Endothelial cell of umbilical vein (primary cell): ENCODE data around the gene SLC2A4. TPM values are rescaled to one million over a fixed set of nuclear protein-coding genes. Genes with fewer than 3 reads are reported as not detected.

Experiments
- BruUV-seq: library from RNA; stranded (reverse); fragments of 400-500 nt; replicated peaks from 2 replicates; lab custom pipeline; 2021; lab: Mats Ljungman, UMichigan
- CTCF ChIA-PET: fragments of 300-600, 350-600 bp; sonication (Branson Sonifier 250); formaldehyde crosslinking; loops from one replicate; lab custom pipeline; 2021; ENCODE audit warnings: antibody characterized with exemption, inconsistent platforms; lab: Charles Lee
- POLR2A ChIA-PET: fragments of 300-600, 350-600 bp; sonication (Branson Sonifier 250); formaldehyde crosslinking; loops from one replicate; lab custom pipeline; 2021; ENCODE audit warnings: antibody characterized with exemption, inconsistent platforms; lab: Charles Lee
- DNase-seq: peaks from one replicate; pipeline ENCODE4 v3.0.0-alpha.2; 2011; ENCODE audit warnings: low read depth, low spot score
- FAIRE-seq: peaks from 2 replicates; lab custom pipeline; 2011; peaks lifted over from hg19 to GRCh38; lab: Jason Lieb, UNC
- H2AFZ ChIP-seq: 2 replicates; pipeline ENCODE4 v1.6.0; 2012; ENCODE audit warnings: low read depth, low read length, control low read depth, inconsistent platforms
- H3K27ac ChIP-seq: 2 replicates; pipeline ENCODE4 v1.5.1; 2011; ENCODE audit warnings: low read depth, mild to moderate bottlenecking, control low read depth, low read length, moderate library complexity; ENCODE audit not compliant: insufficient read depth
- H3K27me3 ChIP-seq, 2 experiments: 2 replicates each; pipeline versions ENCODE4 v1.6.0 to v1.6.1; 2011; ENCODE audit warnings: low read length in 2 of 2, mixed read lengths in 1 of 2; ENCODE audit not compliant: control insufficient read depth in 2 of 2, insufficient read depth in 2 of 2
- H3K36me3 ChIP-seq, 2 experiments: 2 replicates in 1 of 2; 3 replicates in 1 of 2; pipeline ENCODE4 v1.5.1; 2011; ENCODE audit warnings: low read length in 2 of 2, mild to moderate bottlenecking in 1 of 2, moderate library complexity in 1 of 2; ENCODE audit not compliant: control insufficient read depth in 2 of 2, insufficient read depth in 2 of 2; ENCODE audit errors: extremely low read depth in 1 of 2
- H3K4me1 ChIP-seq: 3 replicates; pipeline ENCODE4 v1.5.1; 2011; ENCODE audit warnings: mild to moderate bottlenecking, low read length; ENCODE audit not compliant: control insufficient read depth, insufficient read depth; ENCODE audit errors: extremely low read depth
- H3K4me2 ChIP-seq: 2 replicates; pipeline ENCODE4 v1.6.1; 2011; ENCODE audit warnings: low read length, control low read depth, mixed read lengths; ENCODE audit not compliant: insufficient read depth
- H3K4me3 ChIP-seq, 3 experiments: fragments of 200-600 bp in 1 of 3; sonication (generic), shearing (Covaris generic) in 1 of 3; replicated peaks in 1 of 3; 2 replicates each; pipeline ENCODE4 v1.5.1; 2011 to 2016; ENCODE audit warnings: control low read depth in 3 of 3, low read length in 3 of 3, mild to moderate bottlenecking in 2 of 3, inconsistent platforms in 1 of 3, low read depth in 1 of 3, moderate library complexity in 1 of 3; ENCODE audit not compliant: insufficient read depth in 1 of 3
- H3K79me2 ChIP-seq: 2 replicates; pipeline ENCODE4 v1.6.0; 2012; ENCODE audit warnings: low read length, inconsistent platforms; ENCODE audit not compliant: control insufficient read depth, insufficient read depth
- H3K9ac ChIP-seq: replicated peaks from 2 replicates; pipeline ENCODE3; 2011; ENCODE audit warnings: low read length, control low read depth; ENCODE audit not compliant: insufficient read depth; ENCODE audit errors: extremely low read depth
- H3K9me1 ChIP-seq: replicated peaks from 3 replicates; pipeline ENCODE4 v1.6.0; 2011; ENCODE audit warnings: mild to moderate bottlenecking, low read length; ENCODE audit not compliant: control insufficient read depth, insufficient read depth; ENCODE audit errors: extremely low read depth
- H3K9me3 ChIP-seq: replicated peaks from 2 replicates; pipeline ENCODE4 v1.5.1; 2012; ENCODE audit warnings: low read length, inconsistent platforms; ENCODE audit not compliant: control insufficient read depth, insufficient read depth
- H4K20me1 ChIP-seq: replicated peaks from 2 replicates; pipeline ENCODE3; 2011; ENCODE audit warnings: mild to moderate bottlenecking, low read length; ENCODE audit not compliant: control insufficient read depth, insufficient read depth; ENCODE audit errors: extremely low read depth
- EZH2 ChIP-seq: IDR thresholded peaks from 2 replicates; pipeline ENCODE4 v1.6.1; 2012; ENCODE audit warnings: borderline replicate concordance, low read depth, mild to moderate bottlenecking, moderate library complexity, low read length, inconsistent platforms; ENCODE audit not compliant: severe bottlenecking
- FOS ChIP-seq: IDR thresholded peaks from 2 replicates; pipeline ENCODE4 v1.6.1; 2011; ENCODE audit warnings: mild to moderate bottlenecking, low read length, moderate library complexity, borderline replicate concordance; ENCODE audit not compliant: insufficient read depth
- GATA2 ChIP-seq: IDR thresholded peaks from 2 replicates; pipeline ENCODE4 v1.7.0; 2011; ENCODE audit warnings: low read depth, mild to moderate bottlenecking, moderate library complexity, mixed read lengths, low read length; ENCODE audit not compliant: insufficient read length, insufficient read depth
- JUN ChIP-seq: IDR thresholded peaks from 2 replicates; pipeline ENCODE4 v1.6.1; 2011; ENCODE audit warnings: borderline replicate concordance, low read depth; ENCODE audit not compliant: insufficient read length, insufficient read depth
- MAX ChIP-seq: IDR thresholded peaks from 2 replicates; pipeline ENCODE4 v1.6.1; 2011; ENCODE audit not compliant: insufficient read depth, insufficient read length
- MYC ChIP-seq: IDR thresholded peaks from one replicate; pipeline ENCODE4 v1.6.1; 2011; ENCODE audit warnings: mild to moderate bottlenecking, low read depth, low read length
- POLR2A ChIP-seq: IDR thresholded peaks from 2 replicates; pipeline ENCODE4 v1.6.1; 2012; ENCODE audit warnings: low read depth, mild to moderate bottlenecking, control low read depth, low read length
- POLR2AphosphoS5 ChIP-seq: IDR thresholded peaks from 2 replicates; pipeline ENCODE4 v1.6.1; 2012; ENCODE audit warnings: low read depth, mild to moderate bottlenecking, control low read depth, low read length, moderate library complexity; ENCODE audit not compliant: insufficient read depth
- dilution Hi-C: fragments of 300-500 bp; cut with MboI; formaldehyde crosslinking; loops from one replicate; pipeline ENCODE4 v1.15.0; 2019; ENCODE audit warnings: low sequenced_read_pairs; ENCODE audit not compliant: extremely low pct_ligation_motif_present
- intact Hi-C: fragments of 100-400 bp; cut with micrococcal nuclease; formaldehyde crosslinking; loops from one replicate; pipeline ENCODE4 v1.10.0; 2022
- polyA plus RNA-seq, 4 experiments: library from polyadenylated mRNA; depleted of rRNA in 3 of 4; stranded (reverse) in 3 of 4; unstranded in 1 of 4; fragments of >200 nt; gene quantifications; 2 replicates each; pipeline versions ENCODE4 v1.2.1 to v1.2.3, GENCODE V29; 2011 to 2012; ENCODE audit warnings: missing spikeins in 1 of 4
- total RNA-seq: library from RNA; stranded (reverse); gene quantifications from 2 replicates; pipeline ENCODE4 v1.2.3, GENCODE V29; 2021
- TF ChIP-seq, protein P1 (sequence below), 2 donors: IDR thresholded peaks; 1 replicate in 1 of 2; 2 replicates in 1 of 2; pipeline ENCODE4 v1.5.1; 2011; ENCODE audit warnings: low read length in 2 of 2, mild to moderate bottlenecking in 2 of 2, moderate library complexity in 2 of 2, control low read depth in 1 of 2, inconsistent platforms in 1 of 2, low read depth in 1 of 2; ENCODE audit not compliant: insufficient read depth in 1 of 2; ENCODE audit errors: extremely low read depth in 1 of 2

Gene SLC2A4
- total and polyA plus RNA-seq, 2 donors (not counting 3 experiments of a cell fraction or from before 2014, with no cell fraction given): 0.12 TPM; not detected in 1

DNA sequence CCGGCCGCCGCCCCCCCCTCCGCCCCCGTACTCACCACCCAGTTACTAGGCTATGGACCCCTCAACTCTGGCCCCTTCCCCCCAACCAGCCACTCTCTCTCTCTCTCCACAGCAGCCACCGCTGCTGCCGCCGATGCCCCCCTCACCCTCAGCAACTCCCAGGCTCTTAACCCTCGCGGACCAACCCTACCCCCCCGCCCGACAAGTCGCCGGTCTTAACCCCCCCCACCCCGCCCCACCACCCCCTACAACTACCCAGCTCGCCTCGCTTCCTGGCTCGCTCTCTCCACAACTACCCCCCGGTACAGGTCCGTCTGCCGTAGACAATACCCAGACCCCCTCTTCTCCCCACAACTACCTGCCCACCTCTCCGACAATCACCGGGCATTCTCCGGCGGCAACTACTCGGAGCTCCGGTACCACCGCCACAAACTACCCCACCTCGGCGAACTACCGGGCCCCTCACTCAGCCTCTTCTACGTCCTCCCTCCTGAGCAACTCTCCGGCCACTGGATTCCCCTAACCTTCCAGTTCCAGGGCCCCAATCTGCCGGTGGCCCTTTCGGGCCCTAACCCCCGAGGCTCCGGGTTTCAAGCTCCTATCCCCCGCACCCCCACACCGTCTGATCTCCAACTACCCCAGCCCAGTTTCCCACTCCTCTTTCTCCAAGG lies 43.0 kb upstream of the SLC2A4 start:
- Histone ChIP-seq H2AFZ (no peak overlapping the region), H3K79me2 (peaks cover 58% of the 10 kb centered on the region), H3K9ac (peak overlapping the region; percentile 71), H3K9me3 (no peaks in the 10 kb centered on the region), H3K36me3 (peaks cover 15 to 24% of the 10 kb centered on the region in 2 experiments), H3K4me1 (peaks cover 35% of the 10 kb centered on the region), H3K27me3 (no peaks in the 10 kb centered on the region), H3K4me2 (no peak overlapping the region), H4K20me1 (no peaks in the 10 kb centered on the region), H3K4me3 (peak overlapping the region; percentile 71 to 96 (median 83)), H3K9me1 (no peaks in the 10 kb centered on the region), H3K27ac (peak overlapping the region; percentile 14)
- no TSS peak for BruUV-seq
- TF ChIP-seq GATA2 (no peak), JUN (no peak)
- dilution Hi-C loops (no loop called here), intact Hi-C loops (loop anchor here (1.0 to 5.0 kb wide), 4 partner anchors 14 to 619 kb away; partner anchors contain the start of genes CYB5D1, ELP5, NAA38 and TMEM88)
- DNase-seq (peak; percentile 21), FAIRE-seq (no peak)
- CTCF ChIA-PET: interaction anchor here (1.0 to 3.4 kb wide), 6 partner anchors 14 to 322 kb away, joined by 3 to 34 read pairs (median 3); partner anchors contain the start of genes ACADVL and DLG4
- POLR2A ChIA-PET: interaction anchor here (0.7 to 1.1 kb wide), 2 partner anchors 21 to 204 kb away, joined by 4 to 6 read pairs; no protein-coding TSS in a partner anchor

DNA sequence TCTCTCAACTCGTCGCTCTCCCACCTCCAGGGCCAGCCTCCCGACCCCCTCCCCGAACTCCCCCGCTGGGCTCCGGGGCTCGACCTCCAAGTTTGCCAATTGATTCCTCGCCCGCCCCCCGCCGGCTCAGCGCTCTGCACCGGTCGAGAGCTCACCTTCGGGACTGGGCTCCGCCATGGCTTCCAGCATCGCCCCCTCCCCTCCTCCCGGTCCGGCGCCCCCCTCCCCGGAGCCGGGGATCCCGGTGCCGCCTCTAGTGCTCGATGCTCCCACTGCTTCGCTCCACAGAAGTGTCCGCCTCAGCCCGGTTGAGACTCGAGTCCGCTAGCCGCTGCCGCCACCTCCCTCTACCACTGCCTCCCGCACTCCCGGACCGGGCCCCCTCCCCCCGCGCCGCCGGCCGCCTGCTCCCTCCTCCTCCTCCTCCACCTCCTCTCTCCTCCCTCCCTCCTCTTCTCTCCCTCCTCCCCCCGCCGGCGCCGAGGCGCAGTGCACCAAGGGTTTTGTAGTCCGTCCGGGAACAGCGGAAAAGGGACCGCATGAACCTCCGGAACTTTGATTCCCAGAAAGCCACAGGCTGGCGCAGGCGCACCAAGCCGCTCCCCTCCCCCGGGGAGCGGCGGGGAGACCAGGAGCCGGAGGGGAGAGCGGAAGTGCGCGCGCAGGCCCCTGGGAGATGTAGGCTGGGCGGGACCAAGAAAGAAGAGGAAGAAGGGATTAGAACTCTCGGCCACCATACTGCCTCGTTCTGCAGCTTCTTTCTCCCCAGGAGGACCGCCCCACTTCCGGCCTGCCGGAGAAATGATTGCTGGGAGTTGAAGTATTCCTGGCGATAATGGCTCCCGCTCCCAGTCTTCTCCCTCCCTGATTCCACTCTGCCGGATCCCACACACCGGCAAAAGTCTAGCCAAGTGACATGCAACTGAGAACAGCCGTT lies 42.2 kb upstream of the SLC2A4 start, which contains the start of gene PHF23:
PHF23 (minus strand) TSS at position 367 of the 937 bp plus-strand sequence; CDS start at position 189, 178 bp downstream.
- H2AFZ ChIP-seq: no peak within 1 kb of the TSS
- ChIA-PET POLR2A (interaction anchor here (1.1 kb wide), 1 partner anchor 21 kb away, joined by 4 read pairs; no protein-coding TSS in a partner anchor), CTCF (interaction anchor here (0.9 to 3.4 kb wide), 6 partner anchors 15 to 194 kb away, joined by 3 to 34 read pairs (median 3); partner anchors contain the start of genes ACADVL, ACAP1 and DLG4)
- H3K36me3 ChIP-seq: peaks cover 18 to 27% of the 10 kb centered on the region in 2 experiments
- intact Hi-C loops (loop anchor here (1.0 to 5.0 kb wide), 4 partner anchors 13 to 618 kb away; partner anchors contain the start of genes CYB5D1, ELP5, NAA38 and TMEM88), dilution Hi-C loops (no loop called here)
- H3K9me1 ChIP-seq: no peaks in the 10 kb centered on the region
- no peaks in the 10 kb centered on the region for H4K20me1 ChIP-seq
- H3K27me3 ChIP-seq: no peaks in the 10 kb centered on the region
- peaks cover 53% of the 10 kb centered on the region for H3K79me2 ChIP-seq
- H3K4me1 ChIP-seq: peaks cover 35% of the 10 kb centered on the region
- BruUV-seq: no TSS peak
- DNase-seq: peak; percentile 100
- no peaks in the 10 kb centered on the region for H3K9me3 ChIP-seq
- H3K4me3 ChIP-seq: peak within 1 kb of the TSS; percentile 71 to 96 (median 83)
- H3K4me2 ChIP-seq: peak within 1 kb of the TSS; percentile 81
- peak within 1 kb of the TSS; percentile 14 for H3K27ac ChIP-seq
- TF ChIP-seq GATA2 (no peak), POLR2A (peak; percentile 51), MAX (no peak), FOS (no peak), JUN (no peak), EZH2 (no peak), MYC (peak; percentile 30), POLR2AphosphoS5 (no peak)
- TF ChIP-seq, protein P1, sequence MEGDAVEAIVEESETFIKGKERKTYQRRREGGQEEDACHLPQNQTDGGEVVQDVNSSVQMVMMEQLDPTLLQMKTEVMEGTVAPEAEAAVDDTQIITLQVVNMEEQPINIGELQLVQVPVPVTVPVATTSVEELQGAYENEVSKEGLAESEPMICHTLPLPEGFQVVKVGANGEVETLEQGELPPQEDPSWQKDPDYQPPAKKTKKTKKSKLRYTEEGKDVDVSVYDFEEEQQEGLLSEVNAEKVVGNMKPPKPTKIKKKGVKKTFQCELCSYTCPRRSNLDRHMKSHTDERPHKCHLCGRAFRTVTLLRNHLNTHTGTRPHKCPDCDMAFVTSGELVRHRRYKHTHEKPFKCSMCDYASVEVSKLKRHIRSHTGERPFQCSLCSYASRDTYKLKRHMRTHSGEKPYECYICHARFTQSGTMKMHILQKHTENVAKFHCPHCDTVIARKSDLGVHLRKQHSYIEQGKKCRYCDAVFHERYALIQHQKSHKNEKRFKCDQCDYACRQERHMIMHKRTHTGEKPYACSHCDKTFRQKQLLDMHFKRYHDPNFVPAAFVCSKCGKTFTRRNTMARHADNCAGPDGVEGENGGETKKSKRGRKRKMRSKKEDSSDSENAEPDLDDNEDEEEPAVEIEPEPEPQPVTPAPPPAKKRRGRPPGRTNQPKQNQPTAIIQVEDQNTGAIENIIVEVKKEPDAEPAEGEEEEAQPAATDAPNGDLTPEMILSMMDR (IDR thresholded peaks at IDR 0.05; ENCODE audit: extremely low read depth in 1 of 2, insufficient read depth in 1 of 2, low read depth in 1 of 2, low read length in 2 of 2): no peak
- H3K9ac ChIP-seq: peak within 1 kb of the TSS; percentile 71
- peak; percentile 98 for FAIRE-seq
